Caco-2 (cell line): ENCODE results near the gene FRS2. TPM values are rescaled to one million over a fixed set of nuclear protein-coding genes. Genes with fewer than 3 reads are reported as not detected.

ENCODE experiments used
- BruUV-seq: library from RNA; stranded (reverse); fragments of 400-500 nt; replicated peaks from 2 replicates; lab custom pipeline; 2021; lab: Mats Ljungman, UMichigan
- CTCF ChIA-PET: fragments of 300-600 bp; sonication (Branson Sonifier 250); formaldehyde crosslinking; loops from one replicate; lab custom pipeline; 2022; ENCODE audit warnings: antibody characterized with exemption; lab: Charles Lee
- POLR2A ChIA-PET: fragments of 300-600 bp; sonication (Branson Sonifier 250); formaldehyde crosslinking; loops from one replicate; lab custom pipeline; 2022; ENCODE audit warnings: antibody characterized with exemption; lab: Charles Lee
- DNase-seq, 2 experiments: peaks; one replicate each; pipeline versions ENCODE4 v3.0.0 to v3.0.0-alpha.2; 2020 to 2022
- H3K27me3 ChIP-seq: replicated peaks from 2 replicates; pipeline ENCODE4 v1.6.0; 2011; ENCODE audit warnings: low read length; ENCODE audit not compliant: control insufficient read depth, insufficient read depth
- H3K36me3 ChIP-seq: 2 replicates; pipeline ENCODE4 v1.5.1; 2011; ENCODE audit warnings: low read length; ENCODE audit not compliant: control insufficient read depth, insufficient read depth
- H3K4me1 ChIP-seq: fragments of 250-450 bp; sonication (Bioruptor Pico); 2 replicates; pipeline ENCODE4 v1.5.1; 2020; ENCODE audit warnings: mild to moderate bottlenecking
- H3K4me3 ChIP-seq: 2 replicates; pipeline ENCODE4 v1.5.1; 2011; ENCODE audit warnings: low read depth, mild to moderate bottlenecking, control low read depth, low read length
- H3K9me3 ChIP-seq: fragments of 250-450 bp; sonication (Bioruptor Pico); 2 replicates; pipeline ENCODE4 v1.5.1; 2020; ENCODE audit warnings: mild to moderate bottlenecking, moderate library complexity
- H3K27ac Mint-ChIP-seq: one replicate; pipeline ENCODE4 v1.8.0; 2022; ENCODE audit warnings: mixed read lengths; ENCODE audit not compliant: unreplicated experiment
- H3K27me3 Mint-ChIP-seq: one replicate; pipeline ENCODE4 v1.8.0; 2022; ENCODE audit warnings: mixed read lengths; ENCODE audit not compliant: insufficient read depth, unreplicated experiment
- H3K36me3 Mint-ChIP-seq: one replicate; pipeline ENCODE4 v1.8.0; 2022; ENCODE audit warnings: mild to moderate bottlenecking, mixed read lengths; ENCODE audit not compliant: insufficient read depth, unreplicated experiment
- H3K4me1 Mint-ChIP-seq: one replicate; pipeline ENCODE4 v1.8.0; 2022; ENCODE audit warnings: low read depth, mixed read lengths; ENCODE audit not compliant: unreplicated experiment
- H3K4me3 Mint-ChIP-seq: one replicate; pipeline ENCODE4 v1.8.0; 2022; ENCODE audit warnings: mild to moderate bottlenecking, moderate library complexity, mixed read lengths; ENCODE audit not compliant: unreplicated experiment
- H3K9me3 Mint-ChIP-seq: one replicate; pipeline ENCODE4 v1.8.0; 2022; ENCODE audit warnings: mixed read lengths; ENCODE audit not compliant: unreplicated experiment
- CTCF ChIP-seq, 2 experiments: fragments of 200-600 bp in 1 of 2; IDR thresholded peaks; 1 replicate in 1 of 2; 2 replicates in 1 of 2; pipeline versions ENCODE4 v1.5.1 to v1.8.0; 2011 to 2022; ENCODE audit warnings: antibody characterized with exemption in 1 of 2, control low read depth in 1 of 2, inconsistent platforms in 1 of 2, low read depth in 1 of 2, low read length in 1 of 2, mild to moderate bottlenecking in 1 of 2, moderate library complexity in 1 of 2; ENCODE audit not compliant: insufficient read depth in 1 of 2, severe bottlenecking in 1 of 2, unreplicated experiment in 1 of 2
- intact Hi-C: fragments of 100-400 bp; cut with micrococcal nuclease; formaldehyde crosslinking; loops from one replicate; pipeline ENCODE4 v1.10.0; 2022; ENCODE audit not compliant: unreplicated experiment
- total RNA-seq: library from RNA; stranded (reverse); gene quantifications from 2 replicates; pipeline ENCODE4 v1.2.3, GENCODE V29; 2022

Gene FRS2
- total RNA-seq, 1 experiment from 2014 or later = 82.3 TPM

- no peak for TF ChIP-seq CTCF (IDR thresholded peaks at IDR 0.05; ENCODE audit: insufficient read depth in 1 of 2, low read depth in 1 of 2, low read length in 1 of 2, severe bottlenecking in 1 of 2, unreplicated experiment in 1 of 2)
- BruUV-seq = no TSS peak
- POLR2A ChIA-PET = no interaction called here
- Mint-ChIP-seq H3K4me3 (no peak overlapping the region), H3K27ac (no peak overlapping the region), H3K9me3 (peaks cover 8% of the 10 kb centered on the region), H3K27me3 (no peaks in the 10 kb centered on the region), H3K4me1 (no peaks in the 10 kb centered on the region), H3K36me3 (peaks cover 4% of the 10 kb centered on the region)
- no peaks in the 10 kb centered on the region for H3K9me3 ChIP-seq
- H3K4me1 ChIP-seq = no peaks in the 10 kb centered on the region
- intact Hi-C loops = no loop called here
- H3K36me3 ChIP-seq = no peaks in the 10 kb centered on the region
- H3K4me3 ChIP-seq = no peak overlapping the region
- CTCF ChIA-PET = no interaction called here
- no peak for DNase-seq
- no peaks in the 10 kb centered on the region for H3K27me3 ChIP-seq
Observed at GRCh38 chr12:69613351-69613750, 143.2 kb downstream of the FRS2 start.

- Mint-ChIP-seq H3K36me3 (no peaks in the 10 kb centered on the region), H3K27ac (no peak overlapping the region), H3K27me3 (no peaks in the 10 kb centered on the region), H3K4me1 (no peaks in the 10 kb centered on the region), H3K4me3 (no peak overlapping the region), H3K9me3 (peaks cover 8% of the 10 kb centered on the region)
- BruUV-seq = no TSS peak
- Histone ChIP-seq H3K9me3 (0 out of 2 replicates have a peak, but pooled peaks cover 2% of the 10 kb centered on the region), H3K36me3 (no peaks in the 10 kb centered on the region), H3K4me1 (no peaks in the 10 kb centered on the region), H3K4me3 (no peak overlapping the region), H3K27me3 (no peaks in the 10 kb centered on the region)
- ChIA-PET POLR2A (no interaction called here), CTCF (no interaction called here)
- DNase-seq = no peak
- TF ChIP-seq CTCF (IDR thresholded peaks at IDR 0.05; ENCODE audit: insufficient read depth in 1 of 2, low read depth in 1 of 2, low read length in 1 of 2, severe bottlenecking in 1 of 2, unreplicated experiment in 1 of 2) = no peak
- intact Hi-C loops = no loop called here
Observed at GRCh38 chr12:69616025-69616424, 145.8 kb downstream of the FRS2 start.

- BruUV-seq = no TSS peak
- H3K27me3 ChIP-seq = no peaks in the 10 kb centered on the region
- Mint-ChIP-seq H3K36me3 (no peaks in the 10 kb centered on the region), H3K9me3 (peaks cover 17% of the 10 kb centered on the region), H3K27ac (no peak overlapping the region), H3K4me1 (peaks cover 11% of the 10 kb centered on the region), H3K4me3 (no peak overlapping the region), H3K27me3 (no peaks in the 10 kb centered on the region)
- intact Hi-C loops = no loop called here
- no peak for TF ChIP-seq CTCF (IDR thresholded peaks at IDR 0.05; ENCODE audit: insufficient read depth in 1 of 2, low read depth in 1 of 2, low read length in 1 of 2, severe bottlenecking in 1 of 2, unreplicated experiment in 1 of 2)
- DNase-seq = no peak
- no peaks in the 10 kb centered on the region for H3K4me1 ChIP-seq
- ChIA-PET CTCF (interaction anchor here (0.7 kb wide), 1 partner anchor 78 kb away, joined by 5 read pairs; no protein-coding TSS in a partner anchor), POLR2A (no interaction called here)
- H3K9me3 ChIP-seq = 0 out of 2 replicates have a peak, but pooled peaks cover 2% of the 10 kb centered on the region
- H3K36me3 ChIP-seq = no peaks in the 10 kb centered on the region
- H3K4me3 ChIP-seq = no peak overlapping the region
Observed at GRCh38 chr12:69619050-69619449, 148.9 kb downstream of the FRS2 start.
